Thoracic aorta (tissue), 2 donors: ENCODE data around the gene ATP9A. TPM values are rescaled to one million over a fixed set of nuclear protein-coding genes. Genes with fewer than 3 reads are reported as not detected.

Experiments
- ATAC-seq: fragments of 150-250 bp; one replicate; pipeline ENCODE4 v1.8.0; 2017; ENCODE audit warnings: low read depth; ENCODE audit not compliant: insufficient number of reproducible peaks, low FRiP score
- DNase-seq: peaks from one replicate; pipeline ENCODE4 v3.0.0-alpha.2; 2020; ENCODE audit warnings: low spot score
- H3K27ac ChIP-seq, 2 donors: fragments of 200-600 bp; sonication (generic); 1 replicate in 1 of 2; 2 replicates in 1 of 2; pipeline ENCODE4 v1.5.1; 2016; ENCODE audit warnings: mild to moderate bottlenecking in 2 of 2, moderate library complexity in 2 of 2
- H3K27me3 ChIP-seq: fragments of 200-600 bp; sonication (generic); replicated peaks from 2 replicates; pipeline ENCODE4 v1.6.0; 2016; ENCODE audit warnings: mild to moderate bottlenecking; ENCODE audit not compliant: insufficient read depth
- H3K36me3 ChIP-seq: fragments of 200-600 bp; sonication (generic); one replicate; pipeline ENCODE4 v1.5.1; 2016
- H3K4me1 ChIP-seq, 2 donors: fragments of 200-600 bp; sonication (generic); 1 replicate in 1 of 2; 2 replicates in 1 of 2; pipeline versions ENCODE4 v1.5.1 to v1.6.0; 2016; ENCODE audit warnings: low read depth in 2 of 2, mild to moderate bottlenecking in 1 of 2; ENCODE audit not compliant: control insufficient read depth in 1 of 2
- H3K4me3 ChIP-seq: fragments of 200-600 bp; sonication (generic); 2 replicates; pipeline ENCODE4 v1.5.1; 2016; ENCODE audit warnings: mild to moderate bottlenecking
- H3K9me3 ChIP-seq: fragments of 200-600 bp; sonication (generic); 2 replicates; pipeline ENCODE4 v1.5.1; 2016
- total RNA-seq, 2 donors: library from RNA; depleted of rRNA; stranded (reverse); fragments of >200 nt; gene quantifications; one replicate each; pipeline versions ENCODE4 v1.1.0 to v1.2.3, GENCODE V29; 2016
- TF ChIP-seq, protein P1 (sequence below): fragments of 200-600 bp; sonication (generic); IDR thresholded peaks from one replicate; pipeline ENCODE4 v1.5.1; 2019; ENCODE audit warnings: antibody characterized with exemption

The ATP9A gene
- total RNA-seq, 2 donors from 2014 or later, result 54.4 TPM

DNA sequence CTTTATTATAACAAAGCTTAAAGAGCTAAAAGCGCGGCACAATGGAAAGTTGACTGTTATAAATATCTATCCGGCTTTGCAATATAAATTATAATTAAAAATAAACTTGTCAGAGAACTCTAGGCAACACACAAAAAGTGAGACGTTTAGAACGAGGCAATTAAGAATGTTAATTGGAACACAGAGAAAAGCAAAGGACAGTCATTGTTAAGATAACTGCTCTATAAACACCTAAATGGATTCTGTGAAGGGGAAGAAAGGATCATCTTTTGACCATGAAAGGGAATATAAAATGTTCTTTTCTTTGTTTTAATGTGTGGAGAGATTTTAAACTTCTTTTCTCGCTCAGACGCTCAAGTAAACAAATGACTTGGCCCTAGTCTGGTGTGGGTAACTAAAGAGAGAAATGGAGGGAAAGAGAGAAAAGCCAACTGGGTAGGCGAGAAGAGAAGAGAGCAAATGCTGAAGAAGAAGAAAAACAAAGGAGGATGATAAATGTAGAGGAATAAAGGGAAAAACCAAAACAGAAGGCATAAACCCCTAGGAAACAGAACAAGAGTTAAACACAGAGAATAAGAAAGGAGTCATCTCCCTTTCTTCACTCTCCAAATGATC lies 43.4 kb upstream of the ATP9A start:
- Histone ChIP-seq H3K27me3 (no peaks in the 10 kb centered on the region), H3K9me3 (no peaks in the 10 kb centered on the region), H3K27ac (no peak overlapping the region), H3K4me1 (no peaks in the 10 kb centered on the region), H3K36me3 (no peaks in the 10 kb centered on the region), H3K4me3 (no peak overlapping the region)
- ATAC-seq (no peak), DNase-seq (no peak)
- TF ChIP-seq, protein P1, sequence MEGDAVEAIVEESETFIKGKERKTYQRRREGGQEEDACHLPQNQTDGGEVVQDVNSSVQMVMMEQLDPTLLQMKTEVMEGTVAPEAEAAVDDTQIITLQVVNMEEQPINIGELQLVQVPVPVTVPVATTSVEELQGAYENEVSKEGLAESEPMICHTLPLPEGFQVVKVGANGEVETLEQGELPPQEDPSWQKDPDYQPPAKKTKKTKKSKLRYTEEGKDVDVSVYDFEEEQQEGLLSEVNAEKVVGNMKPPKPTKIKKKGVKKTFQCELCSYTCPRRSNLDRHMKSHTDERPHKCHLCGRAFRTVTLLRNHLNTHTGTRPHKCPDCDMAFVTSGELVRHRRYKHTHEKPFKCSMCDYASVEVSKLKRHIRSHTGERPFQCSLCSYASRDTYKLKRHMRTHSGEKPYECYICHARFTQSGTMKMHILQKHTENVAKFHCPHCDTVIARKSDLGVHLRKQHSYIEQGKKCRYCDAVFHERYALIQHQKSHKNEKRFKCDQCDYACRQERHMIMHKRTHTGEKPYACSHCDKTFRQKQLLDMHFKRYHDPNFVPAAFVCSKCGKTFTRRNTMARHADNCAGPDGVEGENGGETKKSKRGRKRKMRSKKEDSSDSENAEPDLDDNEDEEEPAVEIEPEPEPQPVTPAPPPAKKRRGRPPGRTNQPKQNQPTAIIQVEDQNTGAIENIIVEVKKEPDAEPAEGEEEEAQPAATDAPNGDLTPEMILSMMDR, result no peak

GRCh38 chr20:51811042-51811355 lies 42.8 kb upstream of the ATP9A start:
- TF ChIP-seq, protein P1, result no peak
- ATAC-seq, result no peak
- H3K4me1 ChIP-seq, result no peaks in the 10 kb centered on the region
- H3K27me3 ChIP-seq, result no peaks in the 10 kb centered on the region
- DNase-seq, result no peak
- H3K9me3 ChIP-seq, result no peaks in the 10 kb centered on the region
- no peak overlapping the region for H3K27ac ChIP-seq
- no peak overlapping the region for H3K4me3 ChIP-seq
- H3K36me3 ChIP-seq, result no peaks in the 10 kb centered on the region

DNA sequence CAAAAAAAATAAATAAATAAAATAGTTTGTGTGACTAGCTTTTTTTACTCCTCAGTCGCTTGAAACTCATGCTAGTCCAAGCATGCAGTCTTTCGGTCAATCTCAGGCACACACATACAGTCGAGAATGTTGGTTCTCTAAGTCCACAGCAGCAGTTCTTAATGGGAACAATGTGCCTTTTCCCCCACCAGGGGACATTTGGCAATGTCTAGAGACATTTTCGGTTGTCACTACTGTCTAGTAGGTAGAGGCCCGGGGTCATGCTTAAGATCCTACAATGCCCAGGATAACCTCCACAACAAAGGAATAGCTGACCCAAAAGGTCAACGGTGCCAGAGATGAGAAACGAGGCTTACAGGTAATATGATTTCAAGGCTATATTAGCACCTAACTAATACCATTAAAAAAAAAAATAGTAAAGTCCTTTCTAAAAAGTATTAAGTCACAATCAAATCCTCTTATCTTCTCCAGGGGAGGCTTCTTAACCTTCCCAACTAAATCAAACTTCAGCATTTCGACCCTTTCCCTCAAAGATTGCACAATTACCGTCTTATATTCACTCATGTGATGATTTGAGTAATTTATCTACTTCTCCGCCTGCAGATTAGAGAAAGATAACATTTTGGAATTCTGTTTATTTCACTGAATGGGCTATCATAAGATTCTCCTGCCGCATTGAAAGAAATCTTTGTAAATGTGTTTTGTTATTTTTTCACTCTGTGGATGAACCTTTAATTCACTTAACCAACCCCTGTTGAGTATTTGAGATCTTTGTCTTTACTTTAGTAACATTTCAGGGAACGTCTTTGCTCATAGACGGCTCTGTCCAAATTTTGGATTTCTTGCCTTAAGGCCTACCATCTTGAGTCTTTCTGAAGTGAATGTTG lies 42.2 kb upstream of the ATP9A start:
- TF ChIP-seq, protein P1, result no peak
- Histone ChIP-seq H3K27ac (no peak overlapping the region), H3K4me1 (no peaks in the 10 kb centered on the region), H3K9me3 (no peaks in the 10 kb centered on the region), H3K27me3 (no peaks in the 10 kb centered on the region), H3K36me3 (no peaks in the 10 kb centered on the region), H3K4me3 (no peak overlapping the region)
- DNase-seq (no peak), ATAC-seq (no peak)

DNA sequence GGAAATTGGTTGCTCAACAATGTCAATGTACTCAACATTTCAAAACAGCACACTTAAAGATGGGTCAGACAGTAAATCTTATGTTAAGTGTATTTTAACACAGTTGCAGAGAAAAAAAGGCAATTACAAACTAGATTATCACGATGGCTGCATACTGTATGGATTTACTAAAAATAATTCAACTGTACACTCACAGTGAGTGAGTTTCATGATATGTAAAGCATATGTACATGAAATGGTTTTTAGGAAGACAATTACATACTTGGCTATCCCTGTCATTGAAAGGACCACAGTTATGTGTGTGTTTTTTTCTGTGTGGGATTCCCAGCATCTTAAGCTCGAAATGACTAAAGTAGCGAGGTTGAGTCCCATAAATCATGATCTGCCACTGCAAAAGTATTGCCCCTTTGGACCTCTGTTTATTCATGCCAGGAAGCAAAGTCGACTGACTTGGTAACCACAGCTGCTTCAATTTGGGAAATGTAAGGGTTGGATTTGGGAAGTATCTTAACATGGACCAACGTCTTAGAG lies 39.6 kb upstream of the ATP9A start:
- Histone ChIP-seq H3K36me3 (no peaks in the 10 kb centered on the region), H3K4me3 (no peak overlapping the region), H3K9me3 (no peaks in the 10 kb centered on the region), H3K4me1 (no peaks in the 10 kb centered on the region), H3K27me3 (no peaks in the 10 kb centered on the region), H3K27ac (no peak overlapping the region)
- ATAC-seq (no peak), DNase-seq (no peak)
- TF ChIP-seq, protein P1, result no peak

- ATAC-seq, result no peak
- Histone ChIP-seq H3K27me3 (peaks cover 5% of the 10 kb centered on the region), H3K27ac (no peak overlapping the region), H3K36me3 (no peaks in the 10 kb centered on the region), H3K4me3 (no peak overlapping the region), H3K4me1 (peaks cover 15 to 20% of the 10 kb centered on the region in 2 donors), H3K9me3 (no peaks in the 10 kb centered on the region)
- no peak for DNase-seq
- TF ChIP-seq, protein P1, result no peak
Observed at GRCh38 chr20:51804754-51805153, 36.6 kb upstream of the ATP9A start.
